Endothelial cell of umbilical vein (primary cell): ENCODE results near the gene SORT1. TPM values are rescaled to one million over a fixed set of nuclear protein-coding genes. Genes with fewer than 3 reads are reported as not detected.

ENCODE experiments used
- BruUV-seq: library from RNA; stranded (reverse); fragments of 400-500 nt; replicated peaks from 2 replicates; lab custom pipeline; 2021; lab: Mats Ljungman, UMichigan
- CTCF ChIA-PET: fragments of 300-600, 350-600 bp; sonication (Branson Sonifier 250); formaldehyde crosslinking; loops from one replicate; lab custom pipeline; 2021; ENCODE audit warnings: antibody characterized with exemption, inconsistent platforms; lab: Charles Lee
- POLR2A ChIA-PET: fragments of 300-600, 350-600 bp; sonication (Branson Sonifier 250); formaldehyde crosslinking; loops from one replicate; lab custom pipeline; 2021; ENCODE audit warnings: antibody characterized with exemption, inconsistent platforms; lab: Charles Lee
- DNase-seq: peaks from one replicate; pipeline ENCODE4 v3.0.0-alpha.2; 2011; ENCODE audit warnings: low read depth, low spot score
- FAIRE-seq: peaks from 2 replicates; lab custom pipeline; 2011; peaks lifted over from hg19 to GRCh38; lab: Jason Lieb, UNC
- H2AFZ ChIP-seq: 2 replicates; pipeline ENCODE4 v1.6.0; 2012; ENCODE audit warnings: low read depth, low read length, control low read depth, inconsistent platforms
- H3K27ac ChIP-seq: 2 replicates; pipeline ENCODE4 v1.5.1; 2011; ENCODE audit warnings: low read depth, mild to moderate bottlenecking, control low read depth, low read length, moderate library complexity; ENCODE audit not compliant: insufficient read depth
- H3K27me3 ChIP-seq, 2 experiments: 2 replicates each; pipeline versions ENCODE4 v1.6.0 to v1.6.1; 2011; ENCODE audit warnings: low read length in 2 of 2, mixed read lengths in 1 of 2; ENCODE audit not compliant: control insufficient read depth in 2 of 2, insufficient read depth in 2 of 2
- H3K36me3 ChIP-seq, 2 experiments: 2 replicates in 1 of 2; 3 replicates in 1 of 2; pipeline ENCODE4 v1.5.1; 2011; ENCODE audit warnings: low read length in 2 of 2, mild to moderate bottlenecking in 1 of 2, moderate library complexity in 1 of 2; ENCODE audit not compliant: control insufficient read depth in 2 of 2, insufficient read depth in 2 of 2; ENCODE audit errors: extremely low read depth in 1 of 2
- H3K4me1 ChIP-seq: 3 replicates; pipeline ENCODE4 v1.5.1; 2011; ENCODE audit warnings: mild to moderate bottlenecking, low read length; ENCODE audit not compliant: control insufficient read depth, insufficient read depth; ENCODE audit errors: extremely low read depth
- H3K4me2 ChIP-seq: 2 replicates; pipeline ENCODE4 v1.6.1; 2011; ENCODE audit warnings: low read length, control low read depth, mixed read lengths; ENCODE audit not compliant: insufficient read depth
- H3K4me3 ChIP-seq, 3 experiments: fragments of 200-600 bp in 1 of 3; sonication (generic), shearing (Covaris generic) in 1 of 3; replicated peaks in 1 of 3; 2 replicates each; pipeline ENCODE4 v1.5.1; 2011 to 2016; ENCODE audit warnings: control low read depth in 3 of 3, low read length in 3 of 3, mild to moderate bottlenecking in 2 of 3, inconsistent platforms in 1 of 3, low read depth in 1 of 3, moderate library complexity in 1 of 3; ENCODE audit not compliant: insufficient read depth in 1 of 3
- H3K79me2 ChIP-seq: 2 replicates; pipeline ENCODE4 v1.6.0; 2012; ENCODE audit warnings: low read length, inconsistent platforms; ENCODE audit not compliant: control insufficient read depth, insufficient read depth
- H3K9ac ChIP-seq: replicated peaks from 2 replicates; pipeline ENCODE3; 2011; ENCODE audit warnings: low read length, control low read depth; ENCODE audit not compliant: insufficient read depth; ENCODE audit errors: extremely low read depth
- H3K9me1 ChIP-seq: replicated peaks from 3 replicates; pipeline ENCODE4 v1.6.0; 2011; ENCODE audit warnings: mild to moderate bottlenecking, low read length; ENCODE audit not compliant: control insufficient read depth, insufficient read depth; ENCODE audit errors: extremely low read depth
- H3K9me3 ChIP-seq: replicated peaks from 2 replicates; pipeline ENCODE4 v1.5.1; 2012; ENCODE audit warnings: low read length, inconsistent platforms; ENCODE audit not compliant: control insufficient read depth, insufficient read depth
- H4K20me1 ChIP-seq: replicated peaks from 2 replicates; pipeline ENCODE3; 2011; ENCODE audit warnings: mild to moderate bottlenecking, low read length; ENCODE audit not compliant: control insufficient read depth, insufficient read depth; ENCODE audit errors: extremely low read depth
- EZH2 ChIP-seq: IDR thresholded peaks from 2 replicates; pipeline ENCODE4 v1.6.1; 2012; ENCODE audit warnings: borderline replicate concordance, low read depth, mild to moderate bottlenecking, moderate library complexity, low read length, inconsistent platforms; ENCODE audit not compliant: severe bottlenecking
- FOS ChIP-seq: IDR thresholded peaks from 2 replicates; pipeline ENCODE4 v1.6.1; 2011; ENCODE audit warnings: mild to moderate bottlenecking, low read length, moderate library complexity, borderline replicate concordance; ENCODE audit not compliant: insufficient read depth
- GATA2 ChIP-seq: IDR thresholded peaks from 2 replicates; pipeline ENCODE4 v1.7.0; 2011; ENCODE audit warnings: low read depth, mild to moderate bottlenecking, moderate library complexity, mixed read lengths, low read length; ENCODE audit not compliant: insufficient read length, insufficient read depth
- JUN ChIP-seq: IDR thresholded peaks from 2 replicates; pipeline ENCODE4 v1.6.1; 2011; ENCODE audit warnings: borderline replicate concordance, low read depth; ENCODE audit not compliant: insufficient read length, insufficient read depth
- dilution Hi-C: fragments of 300-500 bp; cut with MboI; formaldehyde crosslinking; loops from one replicate; pipeline ENCODE4 v1.15.0; 2019; ENCODE audit warnings: low sequenced_read_pairs; ENCODE audit not compliant: extremely low pct_ligation_motif_present
- intact Hi-C: fragments of 100-400 bp; cut with micrococcal nuclease; formaldehyde crosslinking; loops from one replicate; pipeline ENCODE4 v1.10.0; 2022
- polyA plus RNA-seq, 4 experiments: library from polyadenylated mRNA; depleted of rRNA in 3 of 4; stranded (reverse) in 3 of 4; unstranded in 1 of 4; fragments of >200 nt; gene quantifications; 2 replicates each; pipeline versions ENCODE4 v1.2.1 to v1.2.3, GENCODE V29; 2011 to 2012; ENCODE audit warnings: missing spikeins in 1 of 4
- total RNA-seq: library from RNA; stranded (reverse); gene quantifications from 2 replicates; pipeline ENCODE4 v1.2.3, GENCODE V29; 2021
- TF ChIP-seq, protein P1 (sequence below), 2 donors: IDR thresholded peaks; 1 replicate in 1 of 2; 2 replicates in 1 of 2; pipeline ENCODE4 v1.5.1; 2011; ENCODE audit warnings: low read length in 2 of 2, mild to moderate bottlenecking in 2 of 2, moderate library complexity in 2 of 2, control low read depth in 1 of 2, inconsistent platforms in 1 of 2, low read depth in 1 of 2; ENCODE audit not compliant: insufficient read depth in 1 of 2; ENCODE audit errors: extremely low read depth in 1 of 2
- TF ChIP-seq, protein P2 (sequence below): IDR thresholded peaks from 2 replicates; pipeline ENCODE4 v1.6.1; 2011; ENCODE audit not compliant: insufficient read depth, insufficient read length

SORT1 gene
- total and polyA plus RNA-seq, 2 donors (not counting 3 experiments of a cell fraction or from before 2014, with no cell fraction given), result 6.8 to 17.8 TPM

DNA sequence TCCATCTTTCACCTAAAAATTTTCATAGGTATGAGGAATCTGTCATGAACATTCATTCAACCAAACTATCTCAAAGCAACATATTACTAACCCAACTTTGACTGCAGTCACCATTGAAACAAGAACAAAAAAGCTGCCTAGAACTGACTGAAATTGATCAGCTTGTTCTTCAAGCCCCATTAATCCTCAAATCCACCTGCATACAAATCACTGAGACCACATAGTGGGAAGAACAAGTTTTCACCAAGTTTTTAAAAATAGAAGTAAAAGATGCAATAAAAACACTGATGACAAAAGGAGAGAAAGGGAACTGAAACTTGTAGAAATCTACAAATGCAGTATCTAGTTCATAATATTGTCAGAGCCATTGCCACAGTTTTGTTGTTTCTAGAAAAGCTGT is 6.1 kb downstream of the SORT1 start:
- DNase-seq (no peak), FAIRE-seq (no peak)
- Histone ChIP-seq H3K9ac (no peak overlapping the region), H3K4me1 (peaks cover 12% of the 10 kb centered on the region), H3K79me2 (no peaks in the 10 kb centered on the region), H3K27me3 (peaks cover 18 to 38% of the 10 kb centered on the region in 2 experiments), H3K9me1 (no peaks in the 10 kb centered on the region), H3K4me3 (no peak overlapping the region), H2AFZ (no peak overlapping the region), H4K20me1 (no peaks in the 10 kb centered on the region), H3K4me2 (no peak overlapping the region), H3K36me3 (no peaks in the 10 kb centered on the region), H3K9me3 (no peaks in the 10 kb centered on the region), H3K27ac (no peak overlapping the region)
- no TSS peak for BruUV-seq
- POLR2A ChIA-PET, result no interaction called here
- intact Hi-C loops, result no loop called here
- CTCF ChIA-PET, result interaction anchor here (0.6 to 1.7 kb wide), 6 partner anchors 12 to 190 kb away, joined by 3 to 6 read pairs (median 3); no protein-coding TSS in a partner anchor
- dilution Hi-C loops, result no loop called here
- no peak for TF ChIP-seq FOS
- no peak for TF ChIP-seq EZH2
- TF ChIP-seq, protein P1, sequence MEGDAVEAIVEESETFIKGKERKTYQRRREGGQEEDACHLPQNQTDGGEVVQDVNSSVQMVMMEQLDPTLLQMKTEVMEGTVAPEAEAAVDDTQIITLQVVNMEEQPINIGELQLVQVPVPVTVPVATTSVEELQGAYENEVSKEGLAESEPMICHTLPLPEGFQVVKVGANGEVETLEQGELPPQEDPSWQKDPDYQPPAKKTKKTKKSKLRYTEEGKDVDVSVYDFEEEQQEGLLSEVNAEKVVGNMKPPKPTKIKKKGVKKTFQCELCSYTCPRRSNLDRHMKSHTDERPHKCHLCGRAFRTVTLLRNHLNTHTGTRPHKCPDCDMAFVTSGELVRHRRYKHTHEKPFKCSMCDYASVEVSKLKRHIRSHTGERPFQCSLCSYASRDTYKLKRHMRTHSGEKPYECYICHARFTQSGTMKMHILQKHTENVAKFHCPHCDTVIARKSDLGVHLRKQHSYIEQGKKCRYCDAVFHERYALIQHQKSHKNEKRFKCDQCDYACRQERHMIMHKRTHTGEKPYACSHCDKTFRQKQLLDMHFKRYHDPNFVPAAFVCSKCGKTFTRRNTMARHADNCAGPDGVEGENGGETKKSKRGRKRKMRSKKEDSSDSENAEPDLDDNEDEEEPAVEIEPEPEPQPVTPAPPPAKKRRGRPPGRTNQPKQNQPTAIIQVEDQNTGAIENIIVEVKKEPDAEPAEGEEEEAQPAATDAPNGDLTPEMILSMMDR (IDR thresholded peaks at IDR 0.05; ENCODE audit: extremely low read depth in 1 of 2, insufficient read depth in 1 of 2, low read depth in 1 of 2, low read length in 2 of 2), result no peak
- TF ChIP-seq JUN, result no peak
- no peak for TF ChIP-seq GATA2
- TF ChIP-seq, protein P2, sequence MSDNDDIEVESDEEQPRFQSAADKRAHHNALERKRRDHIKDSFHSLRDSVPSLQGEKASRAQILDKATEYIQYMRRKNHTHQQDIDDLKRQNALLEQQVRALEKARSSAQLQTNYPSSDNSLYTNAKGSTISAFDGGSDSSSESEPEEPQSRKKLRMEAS, result no peak
